ENCODE measurements around the gene ADAMTS16.

The ADAMTS16 gene

GRCh38 chr5:5192681-5193080 lies 52.6 kb downstream of the ADAMTS16 start:
- TF ChIP-seq CTCF (IDR thresholded peaks at IDR 0.05; ENCODE audit: low read depth, low read length) = no peak
- no peak overlapping the region for H3K4me3 ChIP-seq (replicated peaks in 1 of 2; ENCODE audit: low read depth in 2 of 2, low read length in 2 of 2)
- DNase-seq (ENCODE audit: low read depth in 2 of 2) = no peak

- DNase-seq (ENCODE audit: low read depth in 2 of 2) = no peak
- H3K4me3 ChIP-seq (replicated peaks in 1 of 2; ENCODE audit: low read depth in 2 of 2, low read length in 2 of 2) = no peak overlapping the region
- TF ChIP-seq CTCF (IDR thresholded peaks at IDR 0.05; ENCODE audit: low read depth, low read length) = no peak
Measured at GRCh38 chr5:5195128-5195918, 55.2 kb downstream of the ADAMTS16 start.

- no peak for TF ChIP-seq CTCF (IDR thresholded peaks at IDR 0.05; ENCODE audit: low read depth, low read length)
- no peak for DNase-seq (ENCODE audit: low read depth in 2 of 2)
- no peak overlapping the region for H3K4me3 ChIP-seq (replicated peaks in 1 of 2; ENCODE audit: low read depth in 2 of 2, low read length in 2 of 2)
Measured at GRCh38 chr5:5198135-5198534, 58.0 kb downstream of the ADAMTS16 start.

- DNase-seq (ENCODE audit: low read depth in 2 of 2) = no peak
- H3K4me3 ChIP-seq (replicated peaks in 1 of 2; ENCODE audit: low read depth in 2 of 2, low read length in 2 of 2) = no peak overlapping the region
- TF ChIP-seq CTCF (IDR thresholded peaks at IDR 0.05; ENCODE audit: low read depth, low read length) = no peak
Measured at GRCh38 chr5:5198815-5199214, 58.7 kb downstream of the ADAMTS16 start.

GRCh38 chr5:5199495-5199894 lies 59.4 kb downstream of the ADAMTS16 start:
- H3K4me3 ChIP-seq (replicated peaks in 1 of 2; ENCODE audit: low read depth in 2 of 2, low read length in 2 of 2) = no peak overlapping the region
- DNase-seq (ENCODE audit: low read depth in 2 of 2) = no peak
- TF ChIP-seq CTCF (IDR thresholded peaks at IDR 0.05; ENCODE audit: low read depth, low read length) = no peak

- no peak for TF ChIP-seq CTCF (IDR thresholded peaks at IDR 0.05; ENCODE audit: low read depth, low read length)
- H3K4me3 ChIP-seq (replicated peaks in 1 of 2; ENCODE audit: low read depth in 2 of 2, low read length in 2 of 2) = no peak overlapping the region
- DNase-seq (ENCODE audit: low read depth in 2 of 2) = no peak
Measured at GRCh38 chr5:5200133-5200532, 60.0 kb downstream of the ADAMTS16 start.

GRCh38 chr5:5202321-5202720 lies 62.2 kb downstream of the ADAMTS16 start:
- no peak for DNase-seq (ENCODE audit: low read depth in 2 of 2)
- TF ChIP-seq CTCF (IDR thresholded peaks at IDR 0.05; ENCODE audit: low read depth, low read length) = no peak
- no peak overlapping the region for H3K4me3 ChIP-seq (replicated peaks in 1 of 2; ENCODE audit: low read depth in 2 of 2, low read length in 2 of 2)
